NCI-H82 treated with DMSO at 0.1 percent for 48 hours (cell line): ENCODE results near the gene TSC22D2.
A peak's percentile ranks its signal among the peaks of the same experiment; 100 is the strongest.

ENCODE experiments used
- DNase-seq: peaks from one replicate; lab custom pipeline; 2025; ENCODE audit not compliant: unreplicated experiment; lab: John Stamatoyannopoulos, UW

TSC22D2 gene

DNA sequence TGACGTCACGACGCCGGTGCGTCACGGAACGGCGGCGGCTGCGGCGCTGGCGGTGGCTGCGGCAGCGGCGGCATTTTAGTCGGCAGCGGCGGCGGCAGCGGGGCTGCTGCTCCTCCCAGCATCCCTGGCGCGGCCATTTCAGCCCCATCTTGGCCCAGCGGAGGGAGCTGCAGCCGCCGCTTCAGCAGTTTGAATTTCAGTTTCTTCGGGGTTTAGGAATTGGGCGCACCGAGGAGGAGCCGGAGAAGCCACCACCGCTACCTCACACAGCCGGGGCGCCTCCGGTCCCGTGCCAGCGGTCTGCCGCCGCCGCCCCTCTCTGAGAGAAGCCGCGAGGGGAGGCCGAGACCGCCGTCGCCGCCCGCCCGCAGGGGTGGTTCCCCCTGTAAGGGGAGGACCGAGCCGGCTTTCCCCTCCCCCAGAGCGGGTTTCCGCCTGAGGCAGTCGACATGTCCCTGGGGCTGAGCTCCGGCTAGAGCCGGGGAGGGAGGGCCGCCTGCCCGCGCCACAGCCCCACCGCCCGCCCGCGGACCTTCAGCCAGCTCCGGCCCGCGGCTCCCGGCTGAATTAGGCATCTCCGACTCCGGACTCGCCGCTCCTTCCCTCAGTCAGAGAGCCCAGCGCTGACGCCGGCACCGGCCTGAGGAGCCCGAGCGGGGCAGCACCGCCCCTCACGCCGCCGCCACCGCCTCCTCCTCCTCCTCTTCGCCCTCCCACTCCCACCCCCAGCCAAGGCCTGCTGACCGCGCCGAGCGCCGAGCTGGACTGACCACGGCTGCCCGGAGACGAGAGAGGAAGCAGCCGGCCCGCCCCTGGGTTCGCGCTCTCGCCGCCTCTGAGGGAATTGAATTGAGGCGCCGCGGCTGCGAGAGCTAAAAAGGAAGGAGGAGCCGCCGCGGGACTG, at the start of gene TSC22D2:
Gene TSC22D2 (plus strand): TSS at position 78 of the 904 bp plus-strand sequence. CDS start 1,053 bp downstream, outside the sequence.
- DNase-seq = peak; percentile 38

DNA sequence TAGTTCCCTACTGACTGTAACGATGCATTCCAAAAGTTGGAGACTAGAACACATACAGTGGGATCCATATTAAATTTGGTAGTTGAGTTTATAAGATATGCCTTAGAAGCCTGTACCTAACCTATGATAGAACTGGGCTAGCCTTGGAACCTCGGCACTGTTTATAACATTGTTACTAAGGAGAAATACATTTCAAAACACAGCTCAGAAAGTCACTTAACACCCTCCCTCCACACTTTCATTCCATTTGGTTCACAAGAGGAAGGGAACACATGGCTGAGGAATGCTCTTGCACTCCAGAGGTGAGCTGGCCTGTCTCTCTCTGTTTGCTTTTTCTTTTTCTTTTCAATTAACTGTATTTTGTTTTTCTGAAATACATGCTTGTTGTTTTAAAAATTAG, 48.7 kb upstream of the TSC22D2 start:
- DNase-seq = no peak

DNA sequence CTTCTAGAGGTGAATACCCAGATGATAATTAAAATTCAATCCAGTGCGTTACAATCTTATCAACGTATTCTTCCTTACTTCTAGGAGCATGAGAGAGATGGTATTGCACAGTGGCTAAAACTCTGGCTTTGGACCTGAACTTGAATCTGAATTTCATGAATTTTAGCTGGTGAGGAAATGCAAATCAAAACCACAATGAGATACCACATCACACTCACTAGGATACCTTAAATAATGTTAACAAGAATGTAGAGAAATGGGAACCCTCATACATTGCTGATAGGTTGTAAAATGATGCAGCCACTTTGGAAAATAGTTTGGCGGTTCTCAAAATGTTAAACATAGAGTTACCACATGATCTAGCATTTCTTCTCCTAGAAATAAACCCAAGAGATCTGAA, 47.1 kb upstream of the TSC22D2 start:
- no peak for DNase-seq

DNA sequence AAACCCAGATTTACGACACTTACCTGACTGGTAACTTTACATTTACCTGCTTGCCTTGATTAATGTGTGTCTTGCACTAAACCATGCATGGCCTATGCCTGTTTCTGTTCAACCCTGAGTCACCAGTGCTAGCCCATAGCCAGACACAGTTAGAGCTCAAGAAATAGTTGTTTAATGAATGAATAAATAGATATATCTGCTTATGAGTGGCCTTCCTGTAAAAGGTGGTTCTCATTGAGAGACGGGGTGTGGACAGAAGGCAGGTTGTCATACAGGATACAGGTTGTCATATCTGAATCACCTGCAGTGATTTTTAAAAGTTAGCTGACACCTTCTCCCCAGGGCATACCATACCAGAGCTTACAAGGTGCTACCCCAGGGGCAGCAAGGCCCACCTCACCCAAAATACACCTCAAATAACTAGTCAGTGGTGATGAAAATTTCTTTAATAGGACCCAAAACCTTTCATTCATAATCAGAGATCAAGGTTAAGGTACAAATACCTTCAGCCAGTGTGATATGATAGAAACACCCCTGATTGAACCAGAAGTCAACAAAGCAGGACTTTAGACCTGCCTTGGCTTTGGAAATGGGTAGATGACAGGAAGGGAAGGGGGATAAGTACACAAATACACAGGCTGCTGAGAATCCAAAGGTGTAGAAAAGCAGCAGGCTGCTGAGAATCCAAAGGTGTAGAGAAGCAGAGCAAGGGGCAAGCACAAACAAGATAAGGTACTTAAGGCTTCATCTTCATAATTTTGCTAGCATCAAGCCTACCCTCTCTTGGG, 45.4 kb upstream of the TSC22D2 start:
- DNase-seq = no peak

DNA sequence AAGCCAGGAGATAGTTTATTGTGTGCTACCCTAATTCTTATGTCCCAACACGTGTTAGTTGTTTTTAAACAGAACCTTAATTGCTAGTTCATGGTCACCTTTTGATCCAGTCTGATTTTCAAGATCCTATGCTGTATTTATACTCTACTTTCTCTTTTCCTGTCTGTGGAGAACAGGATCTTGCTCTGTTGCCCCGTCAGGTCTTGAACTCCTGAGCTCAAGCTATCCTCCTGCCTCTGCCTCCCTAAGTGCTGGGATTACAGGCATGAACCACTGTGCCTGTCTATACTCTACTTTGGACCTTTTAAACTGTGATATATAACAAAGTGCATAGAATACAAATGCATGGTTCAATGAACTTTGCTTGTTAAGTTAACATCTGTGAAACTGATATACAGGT, 44.7 kb upstream of the TSC22D2 start:
- DNase-seq = no peak

DNA sequence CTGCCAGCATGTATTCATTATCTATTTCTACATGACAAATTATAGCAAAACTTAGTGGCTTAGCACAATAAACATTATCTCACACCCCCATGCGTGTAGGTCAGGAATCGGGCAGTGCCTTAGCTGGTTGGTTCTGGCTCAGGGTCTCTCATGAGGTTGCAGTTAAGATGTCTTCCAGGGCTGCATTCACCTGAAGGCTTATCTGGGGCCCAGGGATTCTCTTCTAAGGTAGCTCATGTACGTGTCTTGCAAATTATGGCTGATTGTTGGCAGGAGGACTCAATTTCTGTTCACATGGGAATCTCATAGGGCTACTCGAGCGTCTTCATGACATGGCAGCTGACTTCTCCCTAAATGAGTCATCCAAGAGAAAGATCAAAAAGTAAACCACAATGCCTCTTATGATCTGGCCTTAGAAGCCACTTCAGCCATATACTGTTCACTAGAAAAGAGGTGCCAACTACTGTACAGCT, 42.9 kb upstream of the TSC22D2 start:
- no peak for DNase-seq

DNA sequence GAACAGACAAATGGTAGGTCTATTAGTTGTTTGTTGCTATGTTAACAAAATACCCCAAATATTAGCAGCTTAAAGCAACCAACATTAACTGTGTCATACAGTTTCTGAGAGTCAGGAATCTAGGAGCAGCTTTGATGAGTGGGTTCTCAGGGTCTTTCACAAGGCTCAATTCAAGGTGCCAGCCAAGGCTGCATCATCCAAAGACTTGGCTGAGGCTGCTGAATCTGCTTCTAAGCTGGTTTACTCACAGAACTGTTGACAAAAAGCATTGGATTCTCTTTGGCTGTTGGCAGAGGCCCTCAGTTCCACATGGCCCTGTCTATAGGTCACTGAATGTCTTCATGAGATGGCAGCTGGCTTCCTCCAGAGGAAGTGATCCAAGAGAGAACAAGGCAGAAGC, 40.3 kb upstream of the TSC22D2 start:
- no peak for DNase-seq

DNA sequence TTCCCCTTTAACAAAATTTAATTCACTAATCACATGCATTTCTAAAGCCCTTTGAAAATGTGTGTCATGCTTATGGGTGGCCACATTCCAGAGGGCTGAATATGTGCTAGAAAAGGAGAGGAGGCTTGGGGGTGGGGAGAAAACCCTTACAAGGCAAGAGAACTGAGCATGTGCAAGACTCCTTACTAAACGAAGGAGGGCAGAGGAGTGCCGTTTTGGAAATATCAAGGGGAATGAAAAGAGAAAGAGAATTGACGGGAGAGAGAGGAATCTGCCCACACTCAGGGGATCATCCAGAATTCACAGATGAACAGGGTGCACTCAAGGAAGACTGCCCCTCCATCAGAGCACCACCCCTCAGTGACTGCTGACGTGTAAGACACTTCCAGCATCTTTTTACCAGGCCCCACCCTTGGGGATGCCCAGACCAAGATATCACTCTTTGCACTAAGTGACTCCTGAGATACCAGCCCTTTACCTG, 37.9 kb upstream of the TSC22D2 start:
- no peak for DNase-seq

DNA sequence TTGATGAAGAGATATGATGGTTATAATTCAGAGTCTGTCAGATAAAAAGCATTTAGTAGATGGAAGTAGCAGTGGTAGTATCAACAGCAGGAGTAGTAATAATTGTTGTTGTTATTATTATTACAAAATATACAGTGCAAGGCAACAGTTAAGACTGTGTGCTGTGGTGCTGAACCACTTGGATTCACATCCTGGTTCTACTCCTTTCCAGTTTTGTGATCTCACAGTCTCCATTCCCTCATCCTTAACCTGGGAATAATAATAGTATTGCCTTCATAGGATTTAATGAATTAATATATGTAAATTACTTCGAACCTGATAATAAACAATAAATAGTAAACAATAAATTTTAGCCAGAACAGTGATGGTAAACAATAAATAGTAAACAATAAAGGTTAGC, 37.1 kb upstream of the TSC22D2 start:
- no peak for DNase-seq

DNA sequence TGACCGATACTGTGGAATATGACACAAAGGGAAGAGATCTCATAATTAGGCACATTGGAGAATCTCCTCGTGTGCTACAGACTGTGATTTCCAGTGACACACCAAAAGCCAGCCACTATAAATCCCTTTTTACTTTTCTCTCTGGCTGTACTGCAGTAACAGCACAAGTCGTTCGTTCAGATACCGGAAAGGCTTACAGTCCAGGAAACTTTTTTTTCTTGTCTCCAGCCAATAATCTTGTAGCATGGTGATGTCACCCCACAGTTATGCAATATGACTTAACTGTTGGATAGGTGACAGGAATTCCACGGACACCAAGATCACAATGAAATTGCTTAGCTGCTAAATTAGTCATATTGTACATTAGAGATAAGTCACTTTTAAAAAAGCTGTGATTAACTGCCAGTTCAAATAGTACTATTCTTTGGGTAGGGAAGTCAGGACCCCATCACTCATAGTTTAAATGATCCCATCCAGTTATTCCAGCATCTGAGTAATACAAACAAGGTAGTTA, 36.3 kb upstream of the TSC22D2 start:
- no peak for DNase-seq

DNA sequence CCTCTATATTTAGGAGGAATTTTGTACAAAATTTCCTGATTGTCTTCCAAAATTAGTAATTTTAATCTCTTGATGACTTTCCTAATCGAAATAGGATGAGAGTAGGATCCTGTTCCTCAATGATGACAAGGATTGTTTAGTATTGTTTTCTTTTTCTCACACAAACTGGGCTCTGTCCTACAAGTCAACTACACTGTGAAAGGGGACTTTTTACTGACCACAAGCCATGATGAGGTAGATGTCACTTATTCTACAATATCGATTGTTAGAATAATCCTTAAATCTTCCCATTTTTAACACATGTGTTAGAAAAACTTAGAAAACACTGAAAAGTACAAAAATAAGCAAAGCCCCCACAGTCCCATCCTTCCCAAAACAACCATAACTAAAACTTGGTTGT, 35.8 kb upstream of the TSC22D2 start:
- no peak for DNase-seq

DNA sequence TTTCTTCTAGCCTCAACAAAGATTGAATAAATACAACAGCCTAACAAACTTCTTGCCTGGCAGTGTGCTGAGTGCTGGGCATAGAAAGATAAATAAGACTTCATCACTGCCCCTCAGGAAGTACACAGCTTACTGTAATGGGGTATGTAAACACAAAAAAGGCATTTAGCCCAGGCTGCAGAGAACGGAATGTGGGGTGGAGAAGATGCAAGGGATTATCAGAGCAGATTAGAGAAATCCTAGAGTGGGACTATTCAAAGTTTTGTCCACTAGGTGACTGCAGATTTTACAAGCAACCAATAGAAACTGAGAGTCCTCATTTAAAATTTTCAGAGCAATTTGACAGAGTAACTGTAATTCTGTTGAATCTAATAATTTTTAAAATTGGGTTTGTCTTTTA, 35.4 kb upstream of the TSC22D2 start:
- peak; percentile 8 for DNase-seq

DNA sequence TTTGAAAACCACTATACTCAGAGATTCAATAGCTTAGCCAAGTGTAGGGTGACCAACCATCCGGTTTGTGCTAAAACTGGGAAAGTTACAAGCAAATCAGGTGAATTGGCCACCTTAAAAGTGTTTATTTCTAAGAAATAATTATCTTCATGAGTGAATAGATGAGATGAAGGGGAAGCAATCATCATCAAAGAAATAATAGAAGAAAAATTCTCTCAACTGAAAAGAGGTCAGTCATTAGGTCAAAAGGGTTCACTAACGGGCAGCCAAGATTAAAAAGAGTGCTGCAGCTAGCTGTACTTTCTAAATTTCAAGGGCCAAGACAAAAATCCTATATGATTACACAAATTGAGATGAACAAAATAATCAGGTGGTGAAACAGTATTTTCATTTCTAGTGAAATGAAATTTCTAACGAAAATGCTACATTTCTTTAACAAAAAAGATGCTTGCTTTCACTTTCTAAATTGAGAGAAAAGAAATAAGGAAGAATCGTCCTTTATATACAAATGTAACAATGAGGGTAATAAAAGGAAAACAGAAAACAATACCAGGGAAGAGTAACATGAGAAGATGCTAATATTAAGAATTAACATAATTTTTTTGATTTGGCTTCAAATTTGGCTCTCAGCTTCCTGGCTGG, 34.7 kb upstream of the TSC22D2 start:
- no peak for DNase-seq

DNA sequence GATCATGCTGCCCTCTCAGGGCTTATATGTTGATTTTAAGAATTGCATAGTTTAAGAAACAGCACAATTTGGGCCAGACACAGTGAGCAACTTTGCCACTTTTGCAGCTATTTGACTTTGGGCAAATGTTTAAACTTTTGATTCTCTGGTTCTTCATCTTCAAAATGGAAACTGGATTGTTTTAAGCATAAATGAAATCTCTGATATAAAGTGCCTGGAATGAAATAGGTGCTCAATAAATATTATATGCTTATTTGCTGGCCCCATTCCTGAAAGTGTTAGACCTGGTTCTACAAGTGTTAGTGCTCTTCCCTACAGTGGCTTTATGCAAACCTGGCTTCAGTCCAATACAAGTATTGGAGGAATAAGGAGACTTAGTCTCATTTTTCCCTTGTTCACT, 33.1 kb upstream of the TSC22D2 start:
- no peak for DNase-seq

DNA sequence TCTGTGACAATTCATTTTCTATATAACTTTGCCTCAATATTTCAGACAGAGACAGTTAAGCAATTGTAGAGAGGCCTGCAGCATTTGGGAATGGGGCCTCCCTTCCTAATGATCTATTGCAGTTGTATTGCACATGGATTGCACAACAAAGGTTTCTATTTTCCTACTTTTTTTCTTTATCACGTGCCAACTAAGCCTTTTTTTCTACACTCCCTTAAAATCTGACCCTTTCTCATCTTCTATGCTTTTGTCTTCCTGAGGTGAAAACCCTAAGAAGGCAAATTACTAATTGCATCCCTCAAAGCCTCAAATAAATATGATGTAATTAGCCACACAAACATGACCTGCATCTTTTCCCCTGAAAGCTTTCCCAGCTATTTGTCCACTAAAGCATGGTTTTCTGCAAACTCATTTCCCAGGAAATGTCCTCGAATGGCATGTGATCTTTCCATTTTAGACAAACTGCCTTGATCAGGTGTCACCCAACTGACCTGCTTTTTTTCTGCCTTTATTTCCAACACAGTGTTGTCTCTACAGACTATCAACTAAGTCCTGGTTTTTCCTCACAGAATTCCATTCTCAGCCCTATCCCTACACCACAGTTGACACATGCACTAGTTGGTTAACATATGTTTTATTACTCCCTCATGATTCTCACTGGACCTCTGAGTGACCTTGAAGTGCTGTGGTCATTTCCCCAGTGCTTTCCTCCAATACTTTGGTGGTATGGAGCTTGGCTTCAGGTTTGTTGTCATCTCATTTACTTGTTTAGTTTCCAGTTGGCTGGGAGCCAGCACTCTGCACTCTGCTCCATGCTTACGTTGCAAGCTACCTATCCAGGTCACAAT, 31.9 kb upstream of the TSC22D2 start:
- DNase-seq = no peak

DNA sequence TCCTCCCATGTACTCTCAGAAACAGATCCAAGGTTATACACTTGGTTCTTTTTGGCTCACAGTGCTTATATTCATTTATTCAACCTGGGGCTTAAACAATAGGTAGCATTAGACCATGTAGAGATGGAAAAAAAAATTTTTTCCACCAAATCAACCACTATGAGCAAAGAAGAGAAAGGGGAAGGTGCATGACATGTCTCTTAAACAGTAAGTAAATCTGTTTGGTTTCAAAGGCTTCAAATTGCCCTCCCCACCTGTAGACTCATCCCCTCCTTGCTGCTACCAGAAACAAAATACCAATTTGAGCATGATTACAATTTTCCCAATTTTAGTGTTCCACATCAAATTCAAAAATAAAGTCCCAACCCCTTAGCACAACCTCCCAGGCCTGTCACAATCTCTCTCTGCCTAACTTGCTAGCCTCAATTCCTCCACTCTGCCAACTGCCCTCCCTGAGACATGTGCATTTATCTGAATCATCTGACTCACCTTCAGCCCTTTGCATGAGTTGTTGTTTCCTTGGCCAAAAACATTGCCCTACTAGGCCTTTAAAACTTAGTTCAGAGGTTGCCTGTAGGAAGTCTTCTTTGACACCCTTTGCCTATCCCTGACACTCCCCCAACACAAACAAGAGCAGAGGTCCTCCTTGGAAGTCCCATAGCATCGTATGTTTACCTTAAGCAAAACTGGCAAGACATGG, 30.3 kb upstream of the TSC22D2 start:
- DNase-seq = no peak

DNA sequence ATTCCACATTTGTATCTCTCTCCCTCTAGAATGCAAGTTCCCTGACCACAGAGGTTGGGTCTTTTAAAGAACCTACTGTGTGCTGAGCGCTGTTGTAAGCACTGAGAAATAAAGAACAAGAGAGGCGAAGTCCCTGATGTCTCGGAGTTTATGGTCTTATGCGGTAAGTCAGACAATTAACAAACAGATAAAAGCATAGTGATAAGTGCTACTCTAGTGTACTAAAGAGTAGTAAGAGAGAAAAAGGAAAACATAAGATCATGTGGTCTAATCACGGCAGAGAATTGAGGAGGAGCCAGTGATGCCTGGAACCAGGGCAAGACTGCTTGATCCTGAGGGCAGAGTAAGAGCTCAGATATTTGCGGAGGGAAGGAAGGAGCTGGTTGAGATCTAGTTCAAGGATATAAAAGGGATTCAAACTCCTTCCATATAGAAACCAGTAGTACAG, 29.8 kb upstream of the TSC22D2 start:
- DNase-seq = no peak

DNA sequence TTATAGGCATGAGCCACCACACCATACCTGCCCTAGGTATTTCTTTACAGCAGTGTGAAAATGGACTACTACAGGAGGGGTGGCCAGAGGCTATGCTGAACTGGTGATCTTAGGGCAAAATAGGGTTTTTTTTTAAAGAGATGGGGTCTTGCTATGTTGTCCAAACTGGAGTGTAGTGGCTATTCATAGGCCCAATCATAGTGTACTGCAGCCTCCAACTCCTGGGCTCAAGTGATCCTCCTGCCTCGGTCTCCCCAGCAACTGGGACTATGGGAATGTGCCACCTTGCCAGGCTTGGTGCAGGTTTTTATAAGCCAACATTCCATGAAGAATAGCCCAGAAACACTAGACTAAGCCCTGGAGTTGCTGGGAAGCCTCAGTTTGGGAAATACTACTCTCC, 28.6 kb upstream of the TSC22D2 start:
- DNase-seq = no peak
